Keratinocyte (primary cell): ENCODE data around the gene CGRRF1. TPM values are rescaled to one million over a fixed set of nuclear protein-coding genes. Genes with fewer than 3 reads are reported as not detected.

Experiments used
- DNase-seq: peaks from one replicate; pipeline ENCODE4 v3.0.0-alpha.2; 2011; ENCODE audit warnings: low read depth, missing footprints, low spot score
- FAIRE-seq: peaks from 2 replicates; lab custom pipeline; 2011; peaks lifted over from hg19 to GRCh38; lab: Jason Lieb, UNC
- H2AFZ ChIP-seq: 2 replicates; pipeline ENCODE4 v1.6.0; 2012; ENCODE audit warnings: low read length, control low read depth, inconsistent platforms; ENCODE audit not compliant: control insufficient read depth
- H3K27ac ChIP-seq: 2 replicates; pipeline ENCODE4 v1.5.1; 2011; ENCODE audit warnings: low read length; ENCODE audit not compliant: control insufficient read depth, insufficient read depth
- H3K27me3 ChIP-seq: 3 replicates; pipeline ENCODE4 v1.6.0; 2011; ENCODE audit warnings: low read length; ENCODE audit not compliant: control insufficient read depth, insufficient read depth; ENCODE audit errors: extremely low read depth
- H3K36me3 ChIP-seq, 2 experiments: 2 replicates in 1 of 2; 3 replicates in 1 of 2; pipeline ENCODE4 v1.5.1; 2011; ENCODE audit warnings: low read length in 2 of 2, mild to moderate bottlenecking in 1 of 2; ENCODE audit not compliant: control insufficient read depth in 2 of 2, insufficient read depth in 2 of 2; ENCODE audit errors: extremely low read depth in 1 of 2
- H3K4me1 ChIP-seq: 3 replicates; pipeline ENCODE4 v1.5.1; 2011; ENCODE audit warnings: low read length; ENCODE audit not compliant: control insufficient read depth, insufficient read depth; ENCODE audit errors: extremely low read depth
- H3K4me2 ChIP-seq: 3 replicates; pipeline ENCODE4 v1.6.0; 2011; ENCODE audit warnings: low read depth, low read length; ENCODE audit not compliant: control insufficient read depth, insufficient read depth; ENCODE audit errors: extremely low read depth
- H3K4me3 ChIP-seq, 3 experiments: fragments of 200-600 bp in 1 of 3; sonication (generic) in 1 of 3; 2 replicates in 2 of 3; 3 replicates in 1 of 3; pipeline ENCODE4 v1.5.1; 2011 to 2016; ENCODE audit warnings: low read length in 3 of 3, mild to moderate bottlenecking in 3 of 3, control low read depth in 2 of 3, inconsistent platforms in 1 of 3, low read depth in 1 of 3, mixed read lengths in 1 of 3, mixed run types in 1 of 3, moderate library complexity in 1 of 3; ENCODE audit not compliant: control insufficient read depth in 2 of 3, insufficient read depth in 2 of 3; ENCODE audit errors: extremely low read depth in 1 of 3
- H3K79me2 ChIP-seq: 2 replicates; pipeline ENCODE4 v1.6.0; 2012; ENCODE audit warnings: low read length; ENCODE audit not compliant: control insufficient read depth, insufficient read depth
- H3K9ac ChIP-seq: 3 replicates; pipeline ENCODE4 v1.6.0; 2011; ENCODE audit warnings: low read length; ENCODE audit not compliant: control insufficient read depth, insufficient read depth; ENCODE audit errors: extremely low read depth
- H3K9me1 ChIP-seq: 3 replicates; pipeline ENCODE4 v1.6.0; 2011; ENCODE audit warnings: low read length; ENCODE audit not compliant: control insufficient read depth, insufficient read depth; ENCODE audit errors: extremely low read depth
- H3K9me3 ChIP-seq: 2 replicates; pipeline ENCODE4 v1.5.1; 2012; ENCODE audit warnings: low read depth, low read length; ENCODE audit not compliant: control insufficient read depth
- H4K20me1 ChIP-seq: 3 replicates; pipeline ENCODE4 v1.6.0; 2011; ENCODE audit warnings: low read length; ENCODE audit not compliant: control insufficient read depth, insufficient read depth; ENCODE audit errors: extremely low read depth
- EZH2 ChIP-seq: IDR thresholded peaks from one replicate; pipeline ENCODE4 v1.6.1; 2012; ENCODE audit warnings: inconsistent platforms, mild to moderate bottlenecking, low read length, moderate library complexity
- dilution Hi-C: fragments of 300-500 bp; cut with MboI; formaldehyde crosslinking; loops from one replicate; pipeline ENCODE4 v1.7.0; 2020; ENCODE audit warnings: low sequenced_read_pairs; ENCODE audit not compliant: extremely low pct_ligation_motif_present
- polyA plus RNA-seq, 5 experiments: library from polyadenylated mRNA; depleted of rRNA in 3 of 5; stranded (reverse) in 3 of 5; stranded (forward) in 1 of 5; unstranded in 1 of 5; fragments of >200 nt; gene quantifications; 1 replicate in 1 of 5; 2 replicates in 3 of 5; 3 replicates in 1 of 5; pipeline versions ENCODE4 v1.2.1 to v1.2.3, GENCODE V29; 2011 to 2012; ENCODE audit warnings: missing spikeins in 2 of 5, low read depth in 1 of 5, low replicate concordance in 1 of 5
- TF ChIP-seq, protein P1 (sequence below), 3 experiments: IDR thresholded peaks in 1 of 3; conservative IDR thresholded peaks in 1 of 3; optimal IDR thresholded peaks in 1 of 3; 2 replicates in 2 of 3; 3 replicates in 1 of 3; pipeline versions ENCODE3 to v1.5.1; 2011; ENCODE audit warnings: low read length in 3 of 3, mild to moderate bottlenecking in 3 of 3, moderate library complexity in 2 of 3, control low read depth in 1 of 3, inconsistent platforms in 1 of 3; ENCODE audit not compliant: insufficient read depth in 2 of 3; ENCODE audit errors: extremely low read depth in 1 of 3

Gene CGRRF1
- polyA plus RNA-seq, 1 donor (not counting 4 experiments of a cell fraction or from before 2014, with no cell fraction given) = 19.5 TPM

DNA sequence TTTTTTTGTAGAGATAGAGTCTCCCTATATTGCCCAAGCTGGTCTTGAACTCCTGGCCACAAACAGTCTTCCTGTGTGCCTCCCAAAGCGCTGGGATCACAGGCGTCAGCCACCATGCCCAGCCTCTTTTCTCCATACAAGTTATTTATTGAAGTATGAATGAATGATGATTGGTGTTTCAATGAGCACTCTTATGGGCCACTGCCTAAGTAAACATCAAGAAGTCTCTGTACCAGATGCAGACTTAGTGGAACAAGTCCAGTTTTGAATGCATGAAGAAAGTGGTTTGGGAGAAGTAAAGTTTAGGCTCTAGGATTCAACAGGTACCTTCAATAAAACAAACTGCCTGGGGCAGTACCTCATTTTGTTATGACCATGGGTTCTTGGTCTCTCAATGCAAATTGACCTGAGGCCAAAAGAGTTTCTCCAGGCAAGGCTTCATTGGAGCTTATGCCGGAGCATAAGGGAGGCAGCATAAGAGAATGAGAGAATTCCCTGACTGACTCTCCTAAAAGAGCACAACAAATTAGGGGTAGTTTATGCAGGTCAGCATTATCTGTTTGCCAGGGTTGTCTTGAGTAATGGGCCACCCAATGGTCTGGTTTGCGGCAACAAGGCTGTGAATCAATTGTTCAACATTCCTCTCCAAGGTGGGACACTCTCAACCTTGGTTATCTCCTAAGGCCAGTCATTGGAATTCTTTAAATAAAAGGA, 19.8 kb upstream of the CGRRF1 start:
- H3K9ac ChIP-seq = peak overlapping the region; percentile 97
- H3K27ac ChIP-seq = no peak overlapping the region

DNA sequence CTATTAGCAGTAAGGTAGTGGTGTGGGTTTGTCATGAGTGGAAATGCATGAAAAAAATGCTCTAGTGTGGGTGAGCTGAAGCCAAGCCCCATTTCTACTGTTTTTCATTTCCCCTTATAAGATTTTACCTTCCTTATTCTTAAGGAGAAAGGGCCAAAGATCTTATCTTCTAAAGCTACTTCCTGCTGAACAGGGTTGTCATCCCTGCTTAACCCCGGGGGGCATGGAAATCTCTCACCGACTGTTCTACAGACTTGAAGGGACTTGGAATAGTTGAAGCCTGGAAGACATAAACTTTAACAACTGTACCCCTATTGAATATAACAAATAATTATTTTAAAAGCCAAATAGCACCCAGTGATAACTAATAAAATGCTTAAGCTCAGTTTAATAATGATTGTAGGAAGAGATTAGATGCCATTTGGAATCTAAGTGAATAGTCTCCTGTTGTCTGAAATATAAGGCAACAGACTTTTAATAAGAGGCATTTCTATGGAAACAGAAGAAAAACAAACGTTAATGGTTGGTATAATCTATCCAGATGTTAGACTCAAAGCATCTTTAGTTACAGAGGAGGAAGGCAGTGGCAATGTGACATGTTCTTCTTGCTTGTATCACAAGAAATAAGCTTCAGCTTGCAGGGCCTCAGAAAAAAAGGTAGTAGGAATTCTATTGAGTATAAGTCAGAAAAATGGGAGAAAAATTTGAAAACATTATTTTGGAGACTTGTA, 19.1 kb upstream of the CGRRF1 start:
- Histone ChIP-seq H3K27ac (no peak overlapping the region), H2AFZ (no peak overlapping the region), H3K27me3 (no peaks in the 10 kb centered on the region), H3K4me2 (peak overlapping the region; percentile 95), H3K4me1 (peaks cover 22% of the 10 kb centered on the region), H3K9me1 (no peaks in the 10 kb centered on the region), H3K9ac (no peak overlapping the region), H4K20me1 (no peaks in the 10 kb centered on the region), H3K9me3 (no peaks in the 10 kb centered on the region), H3K4me3 (no peak overlapping the region), H3K36me3 (no peaks in the 10 kb centered on the region), H3K79me2 (peaks cover 26% of the 10 kb centered on the region)
- dilution Hi-C loops = no loop called here
- DNase-seq (no peak), FAIRE-seq (no peak)
- no peak for TF ChIP-seq EZH2
- TF ChIP-seq, protein P1, sequence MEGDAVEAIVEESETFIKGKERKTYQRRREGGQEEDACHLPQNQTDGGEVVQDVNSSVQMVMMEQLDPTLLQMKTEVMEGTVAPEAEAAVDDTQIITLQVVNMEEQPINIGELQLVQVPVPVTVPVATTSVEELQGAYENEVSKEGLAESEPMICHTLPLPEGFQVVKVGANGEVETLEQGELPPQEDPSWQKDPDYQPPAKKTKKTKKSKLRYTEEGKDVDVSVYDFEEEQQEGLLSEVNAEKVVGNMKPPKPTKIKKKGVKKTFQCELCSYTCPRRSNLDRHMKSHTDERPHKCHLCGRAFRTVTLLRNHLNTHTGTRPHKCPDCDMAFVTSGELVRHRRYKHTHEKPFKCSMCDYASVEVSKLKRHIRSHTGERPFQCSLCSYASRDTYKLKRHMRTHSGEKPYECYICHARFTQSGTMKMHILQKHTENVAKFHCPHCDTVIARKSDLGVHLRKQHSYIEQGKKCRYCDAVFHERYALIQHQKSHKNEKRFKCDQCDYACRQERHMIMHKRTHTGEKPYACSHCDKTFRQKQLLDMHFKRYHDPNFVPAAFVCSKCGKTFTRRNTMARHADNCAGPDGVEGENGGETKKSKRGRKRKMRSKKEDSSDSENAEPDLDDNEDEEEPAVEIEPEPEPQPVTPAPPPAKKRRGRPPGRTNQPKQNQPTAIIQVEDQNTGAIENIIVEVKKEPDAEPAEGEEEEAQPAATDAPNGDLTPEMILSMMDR (optimal IDR thresholded peaks at IDR 0.05 in 1 of 3, IDR thresholded peaks at IDR 0.05 in 1 of 3, conservative IDR thresholded peaks at IDR 0.05 in 1 of 3; ENCODE audit: extremely low read depth in 1 of 3, insufficient read depth in 2 of 3, low read length in 3 of 3) = no peak

More for the DNA sequence above, 19.8 kb upstream of the CGRRF1 start:
- H3K9me1 ChIP-seq = no peaks in the 10 kb centered on the region
- dilution Hi-C loops = no loop called here
- no peaks in the 10 kb centered on the region for H4K20me1 ChIP-seq
- DNase-seq (no peak), FAIRE-seq (no peak)
- H3K9me3 ChIP-seq = no peaks in the 10 kb centered on the region
- peak overlapping the region; percentile 95 for H3K4me2 ChIP-seq
- H3K36me3 ChIP-seq = no peaks in the 10 kb centered on the region
- peak overlapping the region; percentile 82 for H2AFZ ChIP-seq
- no peaks in the 10 kb centered on the region for H3K27me3 ChIP-seq
- peak overlapping the region in 2 of 3 experiments; percentile 46 to 65 for H3K4me3 ChIP-seq
- TF ChIP-seq, protein P1 (optimal IDR thresholded peaks at IDR 0.05 in 1 of 3, IDR thresholded peaks at IDR 0.05 in 1 of 3, conservative IDR thresholded peaks at IDR 0.05 in 1 of 3; ENCODE audit: extremely low read depth in 1 of 3, insufficient read depth in 2 of 3, low read length in 3 of 3) = no peak
- TF ChIP-seq EZH2 = no peak
- H3K4me1 ChIP-seq = peaks cover 22% of the 10 kb centered on the region
- peaks cover 34% of the 10 kb centered on the region for H3K79me2 ChIP-seq
